ENCODE results near the gene SEC24D.
A peak's percentile ranks its signal among the peaks of the same experiment; 100 is the strongest.
"Not testable (repeated sequence)": the region's sequence is repeated elsewhere in the genome, so short reads cannot be mapped to it uniquely, and the experiment has no call there.

The SEC24D gene

GRCh38 chr4:118835571-118836300 is at the start of gene SEC24D:
TSS of gene SEC24D (minus strand) at chr4:118836126. CDS start at chr4:118833696, 2,430 bp downstream.
- DNase-seq (ENCODE audit: insufficient read length, low spot score) (peak; percentile 83), FAIRE-seq (no peak)

DNA sequence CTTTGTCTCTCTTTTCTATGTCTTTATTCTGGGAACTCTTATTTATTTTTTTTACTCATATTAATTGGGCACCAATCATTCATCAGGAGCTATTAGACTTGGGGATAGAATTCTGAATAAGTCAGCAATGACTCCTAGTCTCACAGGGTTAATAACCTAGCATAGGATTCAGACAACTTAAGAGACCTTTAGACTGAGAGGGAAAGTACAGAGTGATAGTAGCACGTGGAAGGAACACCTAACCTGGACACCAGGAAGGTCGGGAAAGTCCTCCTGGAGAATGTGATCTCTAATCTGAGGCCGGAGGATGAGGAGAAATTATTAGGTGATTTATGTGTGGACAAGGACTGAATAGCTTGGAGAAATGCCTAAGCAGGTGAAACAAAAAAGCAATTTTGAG is 48.8 kb upstream of the SEC24D start:
- FAIRE-seq (no peak), DNase-seq (ENCODE audit: insufficient read length, low spot score) (no peak)

GRCh38 chr4:118883861-118884260 is 47.9 kb upstream of the SEC24D start:
- FAIRE-seq (no peak), DNase-seq (ENCODE audit: insufficient read length, low spot score) (no peak)

GRCh38 chr4:118881512-118882146 is 45.7 kb upstream of the SEC24D start:
- DNase-seq (ENCODE audit: insufficient read length, low spot score) (no peak), FAIRE-seq (no peak)

- FAIRE-seq (no peak), DNase-seq (ENCODE audit: insufficient read length, low spot score) (no peak)
Observed at GRCh38 chr4:118879409-118879808, 43.5 kb upstream of the SEC24D start.

- DNase-seq (ENCODE audit: insufficient read length, low spot score); FAIRE-seq: not testable (repeated sequence)
Observed at GRCh38 chr4:118878507-118878906, 42.6 kb upstream of the SEC24D start.

GRCh38 chr4:118877797-118878196 is 41.9 kb upstream of the SEC24D start:
- DNase-seq (ENCODE audit: insufficient read length, low spot score) (no peak), FAIRE-seq (no peak)

GRCh38 chr4:118872181-118872580 is 36.3 kb upstream of the SEC24D start:
- DNase-seq (ENCODE audit: insufficient read length, low spot score) = no peak
- no peak for FAIRE-seq

DNA sequence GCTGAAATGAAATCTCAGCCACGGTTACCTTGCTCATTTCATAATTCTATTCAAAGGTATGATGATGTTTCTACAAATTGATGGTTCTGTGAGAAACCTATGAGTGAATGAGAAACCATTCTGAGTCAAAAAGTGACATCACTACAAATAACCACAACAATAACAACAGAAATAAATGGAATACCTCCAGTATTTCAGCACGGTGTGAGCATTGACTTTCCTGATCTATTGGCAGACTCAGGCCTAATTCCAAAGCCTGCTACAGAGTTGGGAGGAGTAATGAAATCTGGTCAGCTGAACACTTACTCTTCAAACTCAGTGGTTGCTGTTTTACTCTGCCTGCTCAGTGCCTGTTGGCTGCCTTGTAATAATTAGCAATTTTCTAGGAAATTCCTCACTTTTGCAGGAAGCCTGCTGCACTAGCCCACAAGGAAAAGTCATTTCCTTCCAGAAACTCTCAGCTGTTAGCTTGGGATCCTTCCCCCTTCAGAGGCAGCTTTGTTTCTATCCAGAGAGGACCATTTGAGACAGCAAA is 33.9 kb upstream of the SEC24D start:
- FAIRE-seq (no peak), DNase-seq (ENCODE audit: insufficient read length, low spot score) (no peak)

GRCh38 chr4:118867311-118868067 is 31.6 kb upstream of the SEC24D start:
- no peak for FAIRE-seq
- DNase-seq (ENCODE audit: insufficient read length, low spot score) = no peak

DNA sequence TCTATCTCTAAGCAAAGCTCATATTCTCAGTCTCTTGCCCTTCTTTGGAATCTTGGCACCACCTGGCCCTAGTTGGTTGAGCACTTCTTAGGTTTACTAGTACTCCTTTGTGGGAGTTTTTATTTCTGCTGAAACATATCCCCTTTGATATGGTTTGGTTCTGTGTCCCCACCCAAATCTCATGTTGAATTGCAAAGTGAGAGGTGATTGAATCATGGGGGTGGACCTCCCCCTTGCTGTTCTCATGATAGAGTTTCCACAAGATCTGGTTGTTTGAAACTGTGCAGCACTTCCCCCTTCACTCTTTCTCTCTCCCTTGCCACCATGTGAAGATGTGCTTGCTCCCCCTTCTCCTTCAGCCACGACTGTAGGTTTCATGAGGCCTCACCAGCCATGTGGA is 30.5 kb upstream of the SEC24D start:
- FAIRE-seq = no peak
- DNase-seq (ENCODE audit: insufficient read length, low spot score) = no peak

GRCh38 chr4:118865091-118865708 is 29.3 kb upstream of the SEC24D start:
- FAIRE-seq = peak; percentile 80

DNA sequence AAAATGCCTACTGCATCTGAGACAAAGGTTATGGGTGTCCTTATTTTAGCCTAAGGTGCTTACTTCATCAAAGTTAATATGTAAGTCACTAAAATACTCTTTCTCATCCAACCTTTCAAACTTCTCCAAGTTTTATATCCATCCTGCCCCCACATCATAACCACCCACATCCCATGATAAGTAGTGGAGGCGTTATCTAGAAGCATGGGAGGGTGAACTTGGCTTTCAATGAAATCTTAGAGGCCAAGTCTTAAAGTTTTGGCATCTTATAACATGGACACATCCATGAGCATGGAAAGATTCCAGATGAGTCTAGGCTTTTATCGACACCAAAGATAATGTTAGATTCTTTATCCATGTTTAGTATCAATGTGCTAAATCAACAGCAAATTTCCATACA is 22.9 kb upstream of the SEC24D start:
- DNase-seq (ENCODE audit: insufficient read length, low spot score) (no peak), FAIRE-seq (no peak)

More at GRCh38 chr4:118865091-118865708, 29.3 kb upstream of the SEC24D start:
- peak; percentile 14 for DNase-seq (ENCODE audit: insufficient read length, low spot score)

- DNase-seq (ENCODE audit: insufficient read length, low spot score) (no peak), FAIRE-seq (no peak)
Observed at GRCh38 chr4:118857760-118858159, 21.8 kb upstream of the SEC24D start.

- DNase-seq (ENCODE audit: insufficient read length, low spot score) (peak; percentile 16), FAIRE-seq (peak; percentile 98)
Observed at GRCh38 chr4:118850488-118851173, 14.7 kb upstream of the SEC24D start.

DNA sequence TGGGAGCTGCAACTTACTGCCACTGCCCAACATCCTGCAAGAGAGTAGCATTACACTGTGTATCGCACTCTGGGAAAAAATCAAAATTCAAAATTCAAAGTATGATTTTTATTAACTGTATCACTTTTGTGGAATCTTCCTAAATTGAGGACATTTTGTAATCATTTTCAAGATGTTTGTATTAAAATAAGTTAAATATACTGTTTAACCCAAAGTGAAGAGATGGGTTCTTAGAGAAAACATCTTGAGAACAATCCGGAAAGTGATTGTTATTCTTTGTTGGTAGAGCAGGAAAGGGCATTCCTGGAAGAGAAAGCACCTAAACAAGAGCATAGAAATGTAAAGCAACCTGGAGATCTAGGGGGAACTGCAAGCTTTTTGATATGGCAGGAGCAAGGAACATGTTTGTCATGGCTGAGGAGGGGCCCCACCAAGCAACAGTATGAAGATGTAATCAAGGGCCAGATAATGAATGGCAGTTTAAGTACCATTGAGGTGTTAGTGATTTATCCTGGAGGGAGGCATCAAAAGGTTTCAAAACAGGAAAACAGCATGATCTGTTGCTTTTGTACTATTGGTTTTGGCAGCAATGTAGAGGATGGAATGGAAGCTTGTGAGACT is 14.1 kb upstream of the SEC24D start:
- DNase-seq (ENCODE audit: insufficient read length, low spot score) = no peak
- no peak for FAIRE-seq

DNA sequence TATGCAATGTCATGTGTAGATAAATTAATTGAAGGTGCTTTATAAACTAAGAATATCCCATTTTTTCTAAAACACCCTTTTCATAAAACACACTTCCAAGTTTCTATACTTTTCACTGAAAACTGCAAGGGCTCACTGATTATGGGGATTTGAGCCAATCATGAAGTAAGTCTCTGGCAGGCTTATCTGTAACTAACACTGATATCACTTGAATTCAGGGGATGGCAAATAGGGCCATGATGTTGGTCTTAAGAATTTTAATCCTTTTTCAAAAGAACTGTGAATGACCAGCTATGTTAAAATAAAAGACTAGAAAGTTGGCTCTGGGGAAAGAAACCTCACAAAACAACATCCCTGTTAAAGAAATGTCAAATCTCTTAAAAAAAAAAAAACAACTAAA is 13.0 kb upstream of the SEC24D start:
- no peak for DNase-seq (ENCODE audit: insufficient read length, low spot score)
- FAIRE-seq = no peak

GRCh38 chr4:118848242-118848641 is 12.3 kb upstream of the SEC24D start:
- FAIRE-seq = no peak

DNA sequence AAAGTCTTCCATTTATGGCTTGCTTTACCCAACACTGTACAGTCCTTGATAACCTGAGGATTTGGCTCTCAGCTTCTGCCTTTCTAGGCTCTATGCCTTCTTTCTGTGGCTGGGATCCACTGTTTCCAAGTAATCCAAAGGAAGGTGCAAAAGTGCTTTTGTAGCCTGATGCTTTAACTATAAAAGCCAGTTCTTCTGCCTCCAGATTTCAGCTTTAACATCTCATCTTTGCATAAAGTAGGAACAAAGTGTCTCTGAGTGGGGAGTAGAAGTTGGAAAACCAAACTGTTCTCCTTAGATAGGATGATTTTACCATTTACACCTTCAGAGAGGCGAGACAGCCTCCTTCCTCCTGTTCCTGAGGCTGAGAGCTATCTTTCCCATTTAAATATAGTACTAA is 11.1 kb upstream of the SEC24D start:
- no peak for FAIRE-seq
- DNase-seq (ENCODE audit: insufficient read length, low spot score) = no peak

More at GRCh38 chr4:118848242-118848641, 12.3 kb upstream of the SEC24D start:
- no peak for DNase-seq (ENCODE audit: insufficient read length, low spot score)

DNA sequence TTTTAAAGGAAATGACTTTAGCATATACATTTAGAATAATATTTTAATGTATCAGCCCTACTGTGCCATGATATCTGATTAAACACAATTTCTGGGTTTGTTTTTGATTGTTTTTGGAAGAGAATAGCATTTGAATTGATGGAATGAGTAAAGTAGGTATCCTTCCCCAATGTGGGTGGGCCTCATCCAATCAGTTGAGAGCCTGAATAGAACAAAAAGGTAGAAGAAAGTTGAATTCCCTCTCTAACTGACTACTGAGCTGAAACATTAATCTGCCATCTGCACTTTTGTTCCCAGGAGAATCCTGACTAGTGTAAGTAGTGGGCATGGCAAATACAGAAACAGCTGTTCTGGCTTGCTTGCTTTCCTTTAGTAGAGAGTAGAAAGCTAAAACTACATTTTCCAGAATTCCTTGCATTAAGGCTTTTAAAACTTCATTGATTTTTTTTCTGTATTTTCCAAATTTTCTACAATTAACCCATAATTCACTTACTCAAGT is 9.7 kb upstream of the SEC24D start:
- DNase-seq (ENCODE audit: insufficient read length, low spot score) (no peak), FAIRE-seq (peak; percentile 61)
